SHP77 treated with DMSO at 0.1 percent for 48 hours (cell line): ENCODE measurements around the gene PSPN.

Experiments used
- DNase-seq: peaks from one replicate; lab custom pipeline; 2025; lab: John Stamatoyannopoulos, UW

The PSPN gene

GRCh38 chr19:6325614-6326013, 50.1 kb downstream of the PSPN start:
- DNase-seq, result no peak
